ENCODE data around the gene SLC30A7.

GRCh38 chr1:101002551-101002950 lies 106.7 kb downstream of the SLC30A7 start:
- TF ChIP-seq YY1 (IDR thresholded peaks at IDR 0.05; ENCODE audit: low read depth) (no peak), TAF1 (IDR thresholded peaks at IDR 0.05; ENCODE audit: low read depth) (no peak), EP300 (IDR thresholded peaks at IDR 0.05; ENCODE audit: borderline replicate concordance) (no peak)

Measured in Ishikawa (cell line).